SIG-M5 treated with dmso at 0.1 percent for 504 hours (cell line): Measurements from ENCODE around the gene RALY.

Source experiments
- DNase-seq: peaks from one replicate; lab custom pipeline; 2025; ENCODE audit not compliant: unreplicated experiment; lab: John Stamatoyannopoulos, UW

RALY gene

DNA sequence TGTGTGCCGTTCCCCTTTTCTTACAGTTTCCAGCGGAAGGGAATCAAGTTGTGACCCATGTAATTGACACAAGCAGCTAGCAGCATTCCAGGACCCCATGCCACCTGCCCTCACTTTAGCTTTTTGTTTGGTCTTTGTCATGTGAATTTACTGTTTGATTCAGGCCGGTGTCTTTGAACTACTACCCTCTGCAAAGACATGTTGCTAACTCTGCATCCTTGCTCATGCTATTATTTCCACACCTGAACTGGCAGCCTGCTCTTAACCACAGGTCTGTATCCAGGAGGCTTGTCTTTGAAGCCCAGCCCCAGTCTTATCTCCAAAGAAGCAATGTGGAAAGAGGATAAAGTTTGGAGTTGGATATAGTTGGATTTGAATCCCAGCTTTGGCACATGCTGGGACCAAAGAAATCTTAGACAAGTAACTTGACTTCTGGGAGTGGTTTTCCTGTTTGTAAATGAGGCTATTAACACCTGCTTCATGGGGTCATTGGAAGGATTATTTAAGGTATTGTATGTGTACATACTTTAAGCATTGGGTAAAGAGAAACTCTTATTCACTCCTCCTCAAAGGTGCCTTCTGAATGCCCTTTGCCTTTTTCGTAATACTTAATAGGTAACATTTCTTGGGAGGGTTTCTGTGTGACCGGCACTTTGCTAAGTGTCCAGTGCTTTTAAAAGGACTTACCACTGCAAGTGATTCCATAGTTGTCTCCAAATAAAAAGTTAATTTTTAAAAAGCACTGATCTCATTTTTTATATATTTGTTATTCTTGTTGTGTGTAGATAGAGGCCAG is 52.4 kb downstream of the RALY start:
- DNase-seq: no peak

DNA sequence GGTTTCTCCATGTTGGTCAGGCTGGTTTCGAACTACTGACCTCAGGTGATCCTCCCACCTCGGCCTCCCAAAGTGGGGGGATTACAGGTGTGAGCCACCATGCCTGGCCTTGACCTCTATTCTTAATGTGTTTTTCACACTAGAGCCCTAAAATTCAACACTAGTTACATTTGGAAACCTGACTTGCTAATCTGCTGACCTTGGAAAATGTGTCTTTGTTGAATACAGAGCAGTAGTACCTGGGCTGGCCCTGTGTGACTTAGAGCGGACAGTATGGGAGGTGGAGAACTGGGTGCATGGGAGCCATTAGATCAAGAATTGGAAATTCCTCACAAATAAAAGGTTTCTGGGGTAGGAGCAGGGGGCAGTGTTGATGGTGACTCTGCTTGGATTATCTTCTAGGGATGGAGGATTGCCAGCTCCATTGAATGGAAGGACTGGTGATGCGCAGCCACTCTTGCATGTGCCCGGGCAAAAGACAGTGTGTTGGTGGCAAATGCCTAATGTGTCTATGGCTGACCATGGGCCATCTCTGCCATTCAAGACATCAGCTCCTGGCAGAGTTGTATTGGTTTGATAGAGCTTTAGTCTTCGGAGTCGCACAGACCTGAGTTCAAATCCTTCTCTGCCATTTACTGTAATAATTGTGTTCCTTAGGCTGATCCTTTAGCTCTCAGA is 53.4 kb downstream of the RALY start:
- no peak for DNase-seq

DNA sequence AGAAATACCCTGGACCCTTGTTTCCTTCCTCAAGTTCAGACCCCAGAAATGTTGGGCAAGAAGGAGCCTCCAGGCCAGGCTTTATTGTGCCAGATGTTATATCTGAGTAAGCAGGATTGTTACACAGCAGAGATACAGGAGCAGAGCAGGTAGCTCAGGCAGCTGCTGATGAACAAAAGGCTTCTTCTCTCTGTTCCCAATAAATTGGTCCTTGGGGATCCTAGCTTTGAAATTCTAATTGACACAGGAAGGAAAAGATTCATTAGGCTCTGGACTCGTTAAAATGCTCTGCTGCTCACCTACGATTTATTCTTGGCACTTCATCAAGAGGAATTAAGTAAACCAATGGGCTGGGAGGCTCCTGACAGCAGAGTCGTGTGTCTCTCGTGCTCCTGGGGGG is 54.2 kb downstream of the RALY start:
- no peak for DNase-seq

DNA sequence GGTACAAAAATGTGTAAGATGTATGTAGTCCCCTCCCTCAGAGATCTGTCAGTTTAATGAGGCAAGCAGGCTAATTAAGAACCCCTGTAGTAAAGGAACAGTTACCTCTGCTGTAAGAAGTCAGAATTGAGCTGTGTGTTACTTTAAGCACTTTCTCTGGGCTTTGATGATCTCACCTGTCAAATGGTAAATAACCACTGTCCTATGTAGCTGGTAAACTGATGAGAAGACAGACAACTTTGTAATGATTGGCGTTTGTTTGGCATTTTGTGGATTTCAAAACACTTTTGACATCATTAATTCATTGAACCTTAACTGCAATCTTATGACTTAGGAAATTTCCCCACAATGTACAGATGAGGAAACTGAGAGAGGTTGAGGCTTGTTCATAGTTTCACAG is 55.7 kb downstream of the RALY start:
- no peak for DNase-seq

DNA sequence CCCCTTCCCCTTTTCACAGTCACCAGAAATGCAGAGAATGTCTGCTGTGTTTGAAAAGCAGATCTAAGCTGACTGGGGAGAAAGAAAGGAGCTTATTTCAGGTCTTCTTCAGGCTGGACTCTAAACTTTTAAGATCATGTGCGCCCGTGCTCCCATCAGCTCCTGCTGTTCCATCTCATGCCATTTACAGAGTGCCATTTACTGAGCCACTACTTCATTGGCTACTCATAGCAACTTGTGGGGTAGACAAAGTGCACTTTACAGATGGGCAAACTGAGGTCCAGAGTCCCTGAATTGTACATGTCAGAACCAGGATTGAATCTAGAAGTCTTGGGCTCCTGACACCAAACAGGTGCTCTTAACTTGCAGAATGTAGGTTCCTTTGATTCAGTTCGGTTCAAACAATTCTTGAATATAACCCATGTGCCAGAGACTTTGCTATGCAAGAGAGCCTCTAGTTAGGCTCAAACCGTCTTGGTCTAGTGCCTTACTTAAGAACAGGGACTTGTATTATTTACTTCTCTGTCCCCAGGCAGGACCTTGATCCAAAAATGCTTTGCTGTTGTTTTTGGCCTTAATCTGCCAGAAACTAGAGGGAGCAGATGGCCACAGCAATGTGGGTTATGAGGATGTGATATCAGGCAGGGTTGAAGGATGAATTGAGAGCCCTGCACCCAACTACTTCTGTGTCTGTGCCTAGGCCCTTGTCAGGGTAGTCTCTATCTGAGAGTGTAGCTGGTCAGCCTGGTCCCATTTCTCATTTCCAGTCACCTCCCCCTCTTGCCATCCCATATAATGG is 56.4 kb downstream of the RALY start:
- DNase-seq: no peak

DNA sequence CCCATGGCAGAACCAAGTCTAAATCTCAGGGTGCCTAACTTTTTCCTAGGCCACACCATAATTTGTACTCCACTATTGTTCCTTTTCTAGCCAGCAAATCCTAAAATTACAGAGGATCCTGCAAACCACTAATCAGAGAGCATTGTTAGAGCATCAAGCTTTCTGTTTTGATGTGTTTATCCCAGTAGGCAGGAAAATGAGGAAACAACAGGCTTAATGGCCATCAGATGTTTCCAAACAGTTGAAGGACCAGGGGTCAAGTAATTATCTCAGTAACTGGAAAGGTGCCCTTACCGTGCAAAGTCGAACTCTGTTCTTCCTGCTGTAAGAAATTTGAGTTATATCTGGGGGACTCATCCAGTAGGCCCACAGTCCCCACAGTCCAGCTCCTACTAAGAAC is 58.7 kb downstream of the RALY start:
- DNase-seq: no peak

DNA sequence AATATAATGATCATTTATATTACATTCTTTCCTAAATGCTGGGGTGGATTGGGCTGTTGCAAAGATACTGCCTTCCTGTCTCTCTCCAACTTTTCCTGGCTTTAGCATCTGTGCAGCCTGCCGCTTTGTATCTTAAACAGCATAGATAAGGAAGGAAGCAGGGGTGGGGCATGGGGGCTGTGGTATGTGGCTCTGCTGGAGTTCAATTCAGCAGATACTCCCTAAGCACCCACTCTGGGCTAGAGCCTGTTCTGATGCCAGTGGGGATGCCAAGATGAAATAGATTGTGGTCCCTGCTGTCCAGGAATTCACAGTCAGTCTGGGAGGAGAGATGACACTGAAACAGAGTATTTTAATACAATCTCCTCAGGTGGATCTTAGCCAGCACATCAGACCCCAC is 61.6 kb downstream of the RALY start:
- DNase-seq: no peak

DNA sequence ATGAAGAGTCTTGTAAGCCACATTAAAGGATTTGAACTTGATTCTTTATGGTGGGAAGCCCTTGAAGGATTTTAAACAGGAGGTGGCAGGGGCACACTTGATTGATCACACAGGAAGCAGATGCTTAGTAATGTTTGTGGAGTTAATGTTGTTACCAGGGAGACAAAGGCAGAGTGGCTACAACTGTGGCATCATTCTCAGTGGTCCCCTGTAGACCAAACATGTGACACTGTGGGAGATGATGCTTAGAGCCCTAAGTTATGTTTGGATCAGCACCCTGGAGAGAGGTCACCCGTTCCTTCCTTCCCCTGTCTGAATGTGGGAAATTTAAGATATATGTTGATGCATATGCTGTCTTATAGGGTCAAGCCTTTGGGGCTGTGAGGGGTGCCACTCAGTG is 65.1 kb downstream of the RALY start:
- no peak for DNase-seq

DNA sequence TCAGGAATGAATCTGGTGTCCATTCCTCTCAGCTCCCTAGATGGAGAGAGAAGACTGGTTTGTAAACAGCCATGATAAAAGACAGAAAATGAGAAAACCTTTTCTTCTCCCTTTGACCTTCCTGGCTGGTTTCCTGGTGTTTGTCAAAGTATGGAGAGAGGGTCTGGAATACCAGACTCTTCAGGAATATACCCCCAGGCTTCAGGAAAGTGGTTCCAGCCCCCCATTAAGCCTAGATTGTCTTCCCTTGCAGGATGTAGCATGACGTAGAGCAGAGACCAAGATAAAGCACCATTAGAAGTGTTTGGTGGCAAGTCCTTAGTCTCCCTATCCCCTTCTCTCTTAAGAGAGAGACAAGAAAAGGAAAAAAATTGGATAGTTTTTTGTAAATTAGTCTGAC is 67.3 kb downstream of the RALY start:
- DNase-seq: no peak

DNA sequence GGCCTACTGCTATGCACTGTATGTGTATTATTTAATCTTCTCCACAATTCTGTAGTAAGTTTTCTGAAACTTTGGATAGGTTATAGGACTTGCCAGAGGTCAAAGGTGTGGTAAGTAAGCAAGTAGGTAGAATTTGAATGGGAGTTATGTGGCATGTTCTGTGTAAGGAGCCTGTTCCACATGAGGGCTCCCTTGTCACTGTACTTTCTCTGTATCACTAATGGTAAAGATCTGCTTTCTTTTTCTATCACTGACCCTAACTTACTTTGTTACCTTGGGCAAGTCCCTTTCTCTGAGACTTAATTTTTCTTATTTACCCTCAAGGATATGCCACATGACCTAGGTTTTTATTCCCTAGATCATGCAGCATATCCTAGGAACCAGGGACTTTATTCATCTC is 68.0 kb downstream of the RALY start:
- DNase-seq: no peak

DNA sequence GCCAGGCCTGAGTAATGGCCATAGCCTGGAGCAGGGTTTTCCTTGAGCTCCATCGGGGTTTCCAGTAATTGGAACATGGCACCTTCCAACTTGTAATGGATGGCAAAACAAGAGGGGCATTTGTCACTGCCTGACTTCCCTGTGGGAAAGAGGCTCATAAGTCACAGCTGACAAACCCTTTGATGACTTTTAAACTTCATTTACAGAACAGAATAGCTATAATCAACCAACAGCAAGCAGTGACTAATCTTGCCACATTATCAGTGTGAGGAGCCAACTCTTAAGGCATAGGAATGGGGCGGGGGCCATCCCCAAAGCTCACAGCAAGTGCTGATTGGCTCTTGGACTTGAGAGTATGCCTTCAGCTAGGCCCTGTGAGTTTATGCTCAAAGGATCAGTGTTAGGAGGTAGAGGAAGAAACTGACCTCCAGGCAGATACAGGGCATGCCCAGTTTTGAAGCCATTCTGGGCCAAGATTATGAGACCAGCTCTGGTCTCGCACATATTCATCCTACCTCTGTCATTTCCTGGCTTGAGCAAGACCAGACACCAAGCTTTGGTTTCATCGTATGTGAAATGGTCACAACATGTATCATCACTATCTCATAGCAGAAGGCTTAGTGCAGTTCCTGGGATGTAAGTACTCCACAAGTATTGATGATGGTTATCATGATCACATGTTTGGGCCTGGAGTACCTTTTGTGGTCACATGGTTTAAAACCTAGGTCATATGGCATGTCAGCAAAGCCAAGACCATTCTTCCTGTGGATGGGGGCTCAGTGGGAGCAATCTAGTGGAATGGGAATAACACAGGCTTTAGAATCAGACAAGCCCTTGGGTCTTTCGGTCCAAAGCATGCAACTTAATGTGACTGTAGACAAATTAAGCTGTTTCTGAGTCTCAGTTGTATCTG is 69.1 kb downstream of the RALY start:
- DNase-seq: no peak

DNA sequence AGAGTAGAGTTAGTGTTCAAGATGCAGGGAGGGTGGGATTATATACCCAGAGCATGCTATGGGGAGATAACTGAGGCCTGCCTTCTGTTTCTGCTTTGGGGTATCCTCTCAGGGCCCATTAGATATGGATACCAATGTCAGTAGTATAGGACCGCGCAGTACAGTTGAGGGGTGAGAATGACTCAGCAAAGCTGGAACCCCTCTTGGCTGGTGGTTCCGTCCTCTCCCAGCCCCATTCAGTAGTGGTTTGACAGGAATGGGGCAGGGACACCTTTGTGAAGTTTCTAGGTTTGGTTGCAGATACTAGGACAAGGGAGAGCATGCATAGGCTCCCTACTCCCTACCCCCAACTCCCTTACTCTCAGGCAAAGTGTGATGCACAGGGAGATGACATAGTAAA is 70.6 kb downstream of the RALY start:
- no peak for DNase-seq

DNA sequence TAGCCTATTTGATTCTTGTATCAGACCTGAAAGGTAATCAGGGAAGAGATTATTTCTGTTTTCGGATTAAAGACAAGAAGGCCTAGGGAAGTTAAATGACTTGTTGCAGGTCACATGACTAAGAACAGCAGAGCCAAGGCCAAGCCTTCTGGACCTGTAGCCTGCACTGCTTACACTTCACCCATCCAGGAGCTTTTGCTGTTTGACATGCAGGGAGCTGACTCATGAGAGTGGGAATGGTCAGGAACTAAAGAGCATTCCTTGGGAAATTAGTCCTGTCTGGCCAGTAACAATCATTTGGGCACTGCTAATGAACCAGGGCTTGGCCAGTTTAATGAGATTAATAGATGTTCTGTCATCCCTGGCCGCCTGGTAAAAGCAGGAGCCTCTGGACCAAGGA is 71.5 kb downstream of the RALY start:
- DNase-seq: no peak

DNA sequence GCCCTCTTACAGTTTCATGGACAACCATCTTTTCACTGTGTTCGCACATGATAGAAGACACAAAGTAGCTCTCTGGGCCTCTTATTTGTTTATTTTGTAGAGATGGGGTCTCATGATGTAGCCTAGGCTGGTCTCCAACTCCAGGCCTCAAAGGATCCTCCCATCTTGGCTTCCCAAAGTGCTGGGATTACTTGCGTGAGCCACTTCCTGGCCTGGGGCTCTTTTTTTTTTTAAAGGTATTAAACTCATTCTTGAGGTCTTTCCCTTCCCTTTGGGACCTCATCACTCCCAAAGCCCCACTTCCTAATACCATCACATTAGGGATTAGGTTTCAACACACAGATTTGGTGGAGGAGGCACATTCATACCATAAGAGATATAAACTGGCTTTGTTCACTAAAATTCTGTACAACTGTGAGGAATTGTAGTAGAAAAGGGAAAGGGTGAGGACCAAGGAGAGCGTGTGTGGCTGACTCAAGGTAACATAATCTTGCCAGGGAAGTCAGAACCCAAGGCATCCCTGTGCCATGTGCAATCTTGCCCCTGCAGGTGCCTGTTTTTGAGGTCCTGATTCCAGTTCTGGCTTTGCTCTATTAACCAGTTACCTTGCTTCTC is 72.9 kb downstream of the RALY start:
- no peak for DNase-seq

DNA sequence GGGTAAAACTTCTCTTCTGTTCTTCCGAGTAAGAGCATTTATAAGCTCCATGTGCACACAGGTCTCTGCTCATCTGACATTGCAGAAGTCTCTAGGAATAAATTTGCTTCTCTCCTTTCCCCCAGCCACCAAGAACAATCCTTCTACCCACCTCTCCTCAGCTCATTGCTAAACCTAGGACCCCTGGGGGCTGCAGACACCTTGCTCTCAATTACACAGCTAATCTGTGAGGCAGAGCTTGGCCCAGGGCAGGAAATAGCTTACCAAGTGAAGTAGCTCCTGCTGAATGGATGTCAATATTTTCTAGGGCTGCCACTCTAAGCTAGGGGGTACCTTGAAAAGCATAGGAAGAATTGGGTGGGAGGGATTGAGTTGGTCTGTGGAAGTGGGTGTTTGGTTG is 74.3 kb downstream of the RALY start:
- no peak for DNase-seq

DNA sequence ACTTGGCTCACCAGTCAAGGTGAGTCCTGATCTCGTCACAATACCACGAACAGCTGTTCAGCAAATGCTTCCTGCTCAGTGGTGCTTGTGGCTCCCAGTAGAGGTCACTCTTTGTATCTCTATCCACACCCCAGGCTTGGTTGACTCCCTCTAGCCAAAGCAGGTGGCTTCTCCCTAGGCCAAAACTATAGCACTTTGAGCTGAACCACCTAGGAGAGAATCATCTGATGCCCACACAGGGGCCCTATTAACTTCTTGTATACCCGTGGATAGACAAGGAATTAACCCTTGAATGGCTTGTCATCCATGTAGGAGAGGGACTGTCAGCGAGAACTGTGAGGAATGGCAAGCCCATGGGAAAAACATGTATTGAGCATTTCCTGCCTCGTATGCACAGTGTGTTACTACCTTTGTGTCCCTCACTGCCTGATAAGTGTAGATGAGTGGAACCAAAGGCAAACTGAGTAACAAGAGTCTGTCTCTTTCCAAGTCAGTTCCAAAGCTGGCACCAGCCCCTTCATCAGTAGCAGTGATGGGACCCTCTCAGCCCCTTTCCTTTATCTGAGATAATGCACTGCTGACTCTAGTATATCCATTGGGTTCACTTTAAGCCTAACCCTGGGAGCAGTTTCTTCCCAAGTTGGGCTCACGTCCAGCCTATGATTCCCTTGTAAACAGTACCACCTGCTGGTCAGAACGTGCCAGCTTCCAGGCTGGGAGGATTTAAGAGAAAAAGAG is 75.8 kb downstream of the RALY start:
- DNase-seq: peak; percentile 65

DNA sequence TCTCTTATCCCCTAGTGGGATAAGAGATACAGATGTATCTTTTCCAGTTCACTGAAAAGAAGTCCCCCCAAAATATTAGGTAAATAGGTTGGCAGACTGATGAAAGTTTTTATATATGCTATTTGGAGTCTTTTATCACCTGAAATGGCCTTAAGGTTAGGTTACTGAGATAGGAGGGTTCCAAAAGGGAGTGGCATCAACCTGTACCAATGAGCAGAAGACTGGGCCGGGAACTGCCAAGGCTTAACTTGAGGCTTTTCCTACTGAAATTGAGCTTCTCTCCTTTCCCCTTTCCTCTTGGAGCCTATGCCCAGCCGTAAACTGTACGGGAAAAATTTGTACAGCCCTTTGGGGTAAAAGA is 76.3 kb downstream of the RALY start:
- no peak for DNase-seq

DNA sequence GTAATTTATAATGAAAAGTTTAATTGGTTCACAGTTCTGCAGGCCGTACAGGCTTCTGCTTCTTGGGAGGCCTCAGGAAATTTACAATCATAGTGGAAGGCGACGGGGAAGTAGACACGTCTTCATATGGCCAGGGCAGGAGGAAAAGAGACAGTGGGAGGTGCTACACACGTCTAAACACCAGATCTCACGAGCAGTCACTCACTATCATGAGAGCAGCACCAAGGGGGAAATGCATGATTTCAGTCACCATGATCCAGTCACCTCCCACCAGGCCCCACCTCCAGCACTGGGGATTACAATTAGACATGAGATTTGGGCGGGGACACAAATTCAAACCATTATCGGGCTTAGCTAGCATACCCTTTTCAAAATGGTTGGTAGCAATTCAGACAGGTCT is 77.1 kb downstream of the RALY start:
- DNase-seq: no peak

DNA sequence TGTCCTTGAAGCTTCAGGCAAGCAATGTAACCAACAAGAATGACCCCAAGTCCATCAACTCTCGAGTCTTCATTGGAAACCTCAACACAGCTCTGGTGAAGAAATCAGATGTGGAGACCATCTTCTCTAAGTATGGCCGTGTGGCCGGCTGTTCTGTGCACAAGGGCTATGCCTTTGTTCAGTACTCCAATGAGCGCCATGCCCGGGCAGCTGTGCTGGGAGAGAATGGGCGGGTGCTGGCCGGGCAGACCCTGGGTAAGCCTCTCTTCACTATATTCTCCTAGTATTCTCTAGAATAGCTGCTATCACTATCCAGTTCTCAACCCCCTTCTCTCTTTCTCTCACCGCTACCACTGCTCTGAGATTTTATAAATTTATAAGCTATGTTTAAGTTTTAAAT is 78.4 kb downstream of the RALY start:
- no peak for DNase-seq

DNA sequence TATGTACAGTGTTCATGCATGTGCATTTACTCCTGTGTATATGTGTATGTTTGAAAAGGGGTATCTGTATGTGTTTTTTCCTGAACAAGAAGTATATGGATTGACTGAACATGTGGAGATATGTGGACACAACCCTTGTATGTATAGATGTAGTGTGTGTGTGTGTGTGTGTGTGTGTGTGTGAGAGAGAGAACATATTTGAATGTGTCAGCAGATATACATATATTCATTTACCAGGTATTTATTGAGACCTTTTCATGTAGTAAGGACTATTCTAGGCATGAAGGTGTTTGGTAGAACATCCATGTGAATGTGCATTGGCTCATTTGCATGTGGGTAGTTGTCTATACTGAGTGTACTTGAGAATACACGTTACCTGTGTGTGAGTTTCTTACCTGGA is 79.1 kb downstream of the RALY start:
- no peak for DNase-seq
